COR-L47 (cell line): ENCODE data around the gene CCDC170.
"Not testable (repeated sequence)": the region's sequence is repeated elsewhere in the genome, so short reads cannot be mapped to it uniquely, and the experiment has no call there.

ENCODE experiments used
- DNase-seq: peaks from one replicate; lab custom pipeline; 2025; lab: John Stamatoyannopoulos, UW

The CCDC170 gene

GRCh38 chr6:151494235-151494935 is 568 bp downstream of the CCDC170 start:
- peak; percentile 15 for DNase-seq

DNA sequence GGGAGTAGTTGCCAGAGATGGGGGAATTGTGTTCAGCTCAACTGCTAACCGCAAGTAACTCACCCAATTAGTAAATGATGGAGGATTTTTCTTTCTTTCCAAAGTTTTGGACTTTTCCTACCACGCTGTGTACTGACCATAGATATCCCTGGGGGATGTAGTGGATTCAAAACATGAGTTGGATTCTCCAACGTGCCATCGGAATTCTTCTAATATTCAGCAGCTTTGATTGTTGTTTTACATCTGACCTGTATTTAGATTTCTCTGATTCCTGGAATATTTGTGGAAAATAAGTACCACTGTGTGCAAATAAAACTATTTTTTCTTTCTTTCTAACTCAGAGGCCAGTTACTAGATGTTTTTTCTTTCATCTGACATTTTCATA is 1.1 kb downstream of the CCDC170 start:
- no peak for DNase-seq

GRCh38 chr6:151495380-151495779 is 1.6 kb downstream of the CCDC170 start:
- DNase-seq, result no peak

GRCh38 chr6:151497905-151498304 is 4.1 kb downstream of the CCDC170 start:
- no peak for DNase-seq

DNA sequence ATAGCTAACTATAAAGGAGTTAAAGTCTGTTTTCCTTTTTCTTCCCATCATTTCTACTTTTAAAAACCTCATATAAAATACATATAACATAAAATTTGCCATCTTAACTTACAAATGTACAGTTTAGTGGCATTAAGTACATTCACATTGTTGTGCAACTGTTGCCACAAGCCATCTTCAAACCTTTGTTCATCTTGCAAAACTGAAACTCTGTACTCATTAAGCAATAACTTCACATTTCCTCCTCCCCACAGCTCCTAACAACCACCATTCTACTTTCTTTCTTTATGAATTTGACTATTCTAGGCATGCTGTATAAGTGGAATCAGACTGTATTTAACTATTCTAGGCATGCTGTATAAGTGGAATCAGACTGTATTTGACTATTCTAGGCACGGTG is 4.5 kb downstream of the CCDC170 start:
- no peak for DNase-seq

GRCh38 chr6:151499551-151499950 is 5.7 kb downstream of the CCDC170 start:
- DNase-seq, result no peak

GRCh38 chr6:151501511-151502136 is 7.8 kb downstream of the CCDC170 start:
- no peak for DNase-seq

DNA sequence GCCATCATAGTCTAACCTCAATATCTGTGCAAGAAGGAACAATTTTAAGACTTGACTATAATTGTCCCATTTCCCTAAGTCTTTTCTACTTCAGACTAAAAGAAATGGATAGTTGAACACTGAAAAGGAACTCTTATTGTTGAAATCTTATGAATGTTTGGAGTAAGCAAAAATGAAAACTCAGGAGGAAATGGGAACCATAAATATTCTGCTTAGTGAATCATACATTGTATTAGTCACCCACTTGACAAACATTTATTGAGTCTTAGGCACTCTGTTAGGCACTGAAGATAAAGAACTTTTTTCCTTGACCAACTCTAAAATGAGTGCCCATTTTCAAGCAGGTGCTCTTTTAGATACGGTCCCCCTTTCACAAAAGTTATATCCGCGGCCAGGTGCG is 8.7 kb downstream of the CCDC170 start:
- no peak for DNase-seq

DNA sequence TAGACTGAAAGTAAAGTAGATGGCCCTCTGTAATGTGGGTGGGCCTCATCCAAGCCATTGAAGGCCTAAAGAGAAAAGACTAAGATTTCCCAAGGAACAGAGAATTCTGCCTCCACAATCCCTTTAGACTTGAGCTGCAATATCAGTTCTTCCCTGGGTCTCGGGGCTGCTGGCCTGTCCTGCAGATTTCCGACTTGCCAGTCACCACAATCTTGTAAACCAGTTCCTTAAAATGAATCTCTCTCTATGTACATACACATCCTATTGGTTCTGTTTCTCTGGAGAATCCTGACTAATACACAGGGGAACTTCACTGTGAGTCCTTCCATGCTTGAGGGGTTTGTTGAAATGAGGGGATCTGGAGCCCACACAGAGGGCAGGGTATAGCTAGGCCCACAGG is 12.9 kb downstream of the CCDC170 start:
- DNase-seq, result no peak

- no peak for DNase-seq
Measured at GRCh38 chr6:151509048-151509447, 15.2 kb downstream of the CCDC170 start.

- DNase-seq, result no peak
Measured at GRCh38 chr6:151512481-151512880, 18.7 kb downstream of the CCDC170 start.

GRCh38 chr6:151514000-151514730 is 20.3 kb downstream of the CCDC170 start:
- no peak for DNase-seq

- not testable (repeated sequence) for DNase-seq
Measured at GRCh38 chr6:151518992-151519391, 25.2 kb downstream of the CCDC170 start.

DNA sequence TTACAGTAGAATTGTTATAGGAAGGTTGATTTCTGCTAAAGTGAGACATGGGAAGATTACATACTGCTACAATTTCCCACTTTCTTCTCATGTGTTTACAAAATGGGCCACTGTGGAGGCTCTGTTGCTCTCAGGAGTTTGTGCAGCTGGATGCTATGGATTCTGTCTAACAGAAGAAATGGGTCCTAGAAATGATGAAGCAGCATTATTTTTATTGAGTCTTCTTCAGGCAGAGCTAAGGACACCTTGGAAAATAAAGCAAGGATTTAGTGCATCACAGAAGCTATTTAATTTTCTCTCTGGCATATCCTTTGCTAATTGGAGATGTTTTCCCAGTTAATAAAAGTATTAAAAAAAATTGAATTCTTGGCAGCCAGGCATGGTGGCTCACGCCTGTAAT is 29.2 kb downstream of the CCDC170 start:
- DNase-seq, result no peak

- DNase-seq, result no peak
Measured at GRCh38 chr6:151524059-151524458, 30.2 kb downstream of the CCDC170 start.

- DNase-seq, result no peak
Measured at GRCh38 chr6:151534576-151534975, 40.8 kb downstream of the CCDC170 start.

- no peak for DNase-seq
Measured at GRCh38 chr6:151535476-151536187, 41.8 kb downstream of the CCDC170 start.

DNA sequence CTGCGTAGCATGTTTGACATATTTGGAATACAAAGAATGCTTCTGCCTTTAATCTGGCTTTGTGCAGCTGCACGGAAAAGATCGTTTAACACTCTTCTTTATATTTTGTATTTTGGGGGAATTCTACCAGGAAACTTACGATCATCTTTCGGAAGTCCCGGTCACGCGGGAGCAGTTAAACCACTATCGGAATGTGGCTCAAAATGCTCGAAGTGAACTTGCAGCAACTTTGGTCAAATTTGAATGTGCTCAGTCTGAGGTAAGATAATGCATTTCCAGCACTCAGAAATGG is 42.3 kb downstream of the CCDC170 start:
- no peak for DNase-seq

DNA sequence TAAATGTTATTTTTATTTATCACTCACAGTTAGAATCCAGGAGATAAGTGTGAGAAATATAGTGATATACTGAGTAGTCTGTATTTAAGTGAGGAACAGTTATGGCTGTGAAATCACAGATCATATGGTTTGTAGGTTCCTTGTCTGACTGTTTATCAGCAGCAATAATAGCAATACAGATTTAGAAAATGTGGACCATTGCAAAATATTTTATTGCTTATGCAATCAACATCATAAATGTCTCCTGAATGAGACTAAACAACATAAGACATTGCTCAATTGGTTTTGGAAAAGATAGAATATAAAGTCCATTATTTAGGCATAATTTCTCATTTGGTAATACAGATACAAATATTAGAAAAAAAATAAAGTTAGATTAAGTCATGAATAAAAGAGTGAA is 43.7 kb downstream of the CCDC170 start:
- no peak for DNase-seq

DNA sequence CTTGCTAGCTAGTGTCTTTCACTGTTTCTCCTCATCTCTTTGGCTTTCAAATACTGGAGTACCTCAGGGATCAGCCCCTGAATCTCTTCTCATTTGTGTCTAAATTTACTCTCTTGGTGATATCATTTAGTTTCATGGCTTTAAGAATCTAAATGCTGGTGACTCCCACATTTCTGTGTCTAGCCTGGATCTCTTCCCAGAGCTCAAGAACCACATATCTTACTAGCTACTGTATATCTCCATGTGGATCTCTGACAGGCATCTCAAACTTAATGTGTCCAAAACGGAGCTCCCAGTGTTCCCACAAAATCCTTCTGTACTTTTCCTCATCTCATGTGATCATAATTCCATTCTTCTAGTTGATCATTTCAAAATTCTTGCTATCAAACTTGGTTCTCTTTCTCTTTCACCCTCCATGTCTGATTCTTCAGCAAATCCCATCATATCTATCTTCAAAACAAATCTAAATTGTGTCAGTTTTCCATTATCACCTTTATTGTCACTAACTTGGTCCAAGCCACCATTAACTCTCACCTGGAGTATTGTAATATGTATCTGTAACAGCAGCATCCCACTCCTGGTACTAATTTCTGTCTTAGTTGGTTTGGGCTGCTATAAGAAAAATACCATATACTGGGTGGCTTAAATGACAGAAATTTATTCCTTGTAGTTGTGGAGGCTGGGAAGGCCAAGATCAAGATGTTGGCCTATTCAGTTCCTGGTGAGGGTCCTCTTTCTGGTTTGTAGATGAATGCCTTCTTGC is 45.9 kb downstream of the CCDC170 start:
- DNase-seq, result no peak

GRCh38 chr6:151544453-151544852 is 50.6 kb downstream of the CCDC170 start:
- no peak for DNase-seq

GRCh38 chr6:151544884-151545283 is 51.1 kb downstream of the CCDC170 start:
- DNase-seq, result not testable (repeated sequence)
